Large intestine (tissue), 3 donors: ENCODE data around the gene DDX41. TPM values are rescaled to one million over a fixed set of nuclear protein-coding genes. Genes with fewer than 3 reads are reported as not detected.

Experiments
- DNase-seq, 2 donors: peaks; one replicate each; pipeline versions ENCODE4 v3.0.0 to v3.0.0-alpha.2; 2013
- H3K27ac ChIP-seq: one replicate; pipeline ENCODE4 v1.5.1; 2013; ENCODE audit warnings: low read length
- H3K27me3 ChIP-seq: 2 replicates; pipeline ENCODE4 v1.6.1; 2013; ENCODE audit warnings: low read length; ENCODE audit not compliant: control insufficient read depth, insufficient read depth
- H3K36me3 ChIP-seq: 2 replicates; pipeline ENCODE4 v1.6.1; 2013; ENCODE audit warnings: low read length; ENCODE audit not compliant: control insufficient read depth, insufficient read depth
- H3K4me1 ChIP-seq: one replicate; pipeline ENCODE4 v1.6.1; 2013; ENCODE audit warnings: low read length; ENCODE audit not compliant: control insufficient read depth, insufficient read depth
- H3K4me3 ChIP-seq: one replicate; pipeline ENCODE4 v1.5.1; 2013; ENCODE audit warnings: low read length
- H3K9me3 ChIP-seq: one replicate; pipeline ENCODE4 v1.6.1; 2013; ENCODE audit warnings: mild to moderate bottlenecking, low read depth, low read length, moderate library complexity; ENCODE audit not compliant: control insufficient read depth
- WGBS: methylation state at CpG from one replicate; pipeline ENCODE4 v1.1.5; 2013; ENCODE audit warnings: low lambda C conversion rate; ENCODE audit not compliant: insufficient coverage; 5-methylcytosine and 5-hydroxymethylcytosine counted together
- polyA plus RNA-seq: library from polyadenylated mRNA; unstranded; fragments of 120-200 nt; gene quantifications from one replicate; pipeline ENCODE4 v1.2.1, GENCODE V29; 2013

The DDX41 gene
- polyA plus RNA-seq, 1 donor = 94.2 TPM

DNA sequence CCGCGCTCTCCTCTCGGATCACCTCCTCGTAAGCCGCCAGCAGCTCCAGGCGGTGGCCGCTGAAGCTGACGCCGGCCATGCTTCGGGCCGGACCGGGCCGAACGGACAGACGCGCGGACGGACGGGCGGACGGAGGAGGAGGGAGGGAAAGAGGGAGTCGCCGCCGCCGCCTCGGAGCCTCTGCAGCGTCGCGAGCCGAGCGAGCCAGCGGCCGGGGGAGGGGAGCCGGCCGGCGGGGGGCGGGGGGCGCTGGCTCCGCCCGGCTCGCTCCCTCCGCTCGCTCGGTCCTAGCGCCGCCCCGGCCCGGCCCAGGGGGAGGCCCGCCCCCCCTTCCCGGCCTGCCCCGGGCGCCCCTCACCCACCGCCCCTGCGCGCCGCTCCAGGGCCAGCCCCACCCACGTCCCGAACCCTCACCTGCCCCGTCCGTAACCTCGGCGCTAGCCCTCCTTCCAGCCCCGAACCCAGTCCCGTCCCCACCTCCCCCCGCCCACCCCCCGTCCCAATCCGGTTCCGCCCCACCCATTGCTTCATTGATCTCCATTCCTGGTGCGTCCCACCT lies 43.2 kb downstream of the DDX41 start, which contains the start of gene DBN1:
Gene DBN1, minus strand, starts transcription at position 192 of the 559 bp plus-strand sequence. Its CDS starts 113 bp downstream, at position 79.
- peak within 1 kb of the TSS; percentile 29 for H3K27ac ChIP-seq

GRCh38 chr5:177472460-177473442 lies 44.0 kb downstream of the DDX41 start:
- Histone ChIP-seq H3K36me3 (peaks cover 9% of the 10 kb centered on the region), H3K4me3 (peak overlapping the region; percentile 62), H3K4me1 (peaks cover 9% of the 10 kb centered on the region), H3K27ac (peak overlapping the region; percentile 29), H3K27me3 (peaks cover 23% of the 10 kb centered on the region), H3K9me3 (no peaks in the 10 kb centered on the region)
- WGBS = no CpG with 5 or more reads among the region's 93 CpGs
- DNase-seq = peak in 1 of 2 donors; percentile 45

More for the DNA sequence above, 43.2 kb downstream of the DDX41 start, which contains the start of gene DBN1:
- peaks cover 9% of the 10 kb centered on the region for H3K4me1 ChIP-seq
- H3K9me3 ChIP-seq = no peaks in the 10 kb centered on the region
- DNase-seq = peak in 1 of 2 donors; percentile 43
- H3K4me3 ChIP-seq = peak within 1 kb of the TSS; percentile 62
- no CpG with 5 or more reads among the region's 69 CpGs for WGBS
- H3K36me3 ChIP-seq = peaks cover 4% of the 10 kb centered on the region
- peaks cover 23% of the 10 kb centered on the region for H3K27me3 ChIP-seq

- DNase-seq = no peak
- Histone ChIP-seq H3K4me1 (peaks cover 9% of the 10 kb centered on the region), H3K27me3 (peaks cover 23% of the 10 kb centered on the region), H3K36me3 (peaks cover 14% of the 10 kb centered on the region), H3K9me3 (peaks cover 2% of the 10 kb centered on the region), H3K4me3 (peak overlapping the region; percentile 62), H3K27ac (no peak overlapping the region)
- WGBS = no CpG with 5 or more reads among the region's 14 CpGs
Observed at GRCh38 chr5:177471610-177472356, 45.0 kb downstream of the DDX41 start.

GRCh38 chr5:177470759-177471536 lies 45.8 kb downstream of the DDX41 start:
- DNase-seq = no peak
- Histone ChIP-seq H3K9me3 (peaks cover 4% of the 10 kb centered on the region), H3K4me3 (no peak overlapping the region), H3K27ac (no peak overlapping the region), H3K36me3 (peaks cover 22% of the 10 kb centered on the region), H3K27me3 (peaks cover 23% of the 10 kb centered on the region), H3K4me1 (peaks cover 9% of the 10 kb centered on the region)
- WGBS = no CpG with 5 or more reads among the region's 10 CpGs

GRCh38 chr5:177469750-177470525 lies 46.8 kb downstream of the DDX41 start:
- Histone ChIP-seq H3K4me3 (no peak overlapping the region), H3K36me3 (peaks cover 27% of the 10 kb centered on the region), H3K4me1 (peaks cover 9% of the 10 kb centered on the region), H3K27ac (no peak overlapping the region), H3K9me3 (peaks cover 4% of the 10 kb centered on the region), H3K27me3 (peaks cover 23% of the 10 kb centered on the region)
- DNase-seq = no peak
- 86% methylated on average over 1 of the region's 8 CpGs for WGBS

DNA sequence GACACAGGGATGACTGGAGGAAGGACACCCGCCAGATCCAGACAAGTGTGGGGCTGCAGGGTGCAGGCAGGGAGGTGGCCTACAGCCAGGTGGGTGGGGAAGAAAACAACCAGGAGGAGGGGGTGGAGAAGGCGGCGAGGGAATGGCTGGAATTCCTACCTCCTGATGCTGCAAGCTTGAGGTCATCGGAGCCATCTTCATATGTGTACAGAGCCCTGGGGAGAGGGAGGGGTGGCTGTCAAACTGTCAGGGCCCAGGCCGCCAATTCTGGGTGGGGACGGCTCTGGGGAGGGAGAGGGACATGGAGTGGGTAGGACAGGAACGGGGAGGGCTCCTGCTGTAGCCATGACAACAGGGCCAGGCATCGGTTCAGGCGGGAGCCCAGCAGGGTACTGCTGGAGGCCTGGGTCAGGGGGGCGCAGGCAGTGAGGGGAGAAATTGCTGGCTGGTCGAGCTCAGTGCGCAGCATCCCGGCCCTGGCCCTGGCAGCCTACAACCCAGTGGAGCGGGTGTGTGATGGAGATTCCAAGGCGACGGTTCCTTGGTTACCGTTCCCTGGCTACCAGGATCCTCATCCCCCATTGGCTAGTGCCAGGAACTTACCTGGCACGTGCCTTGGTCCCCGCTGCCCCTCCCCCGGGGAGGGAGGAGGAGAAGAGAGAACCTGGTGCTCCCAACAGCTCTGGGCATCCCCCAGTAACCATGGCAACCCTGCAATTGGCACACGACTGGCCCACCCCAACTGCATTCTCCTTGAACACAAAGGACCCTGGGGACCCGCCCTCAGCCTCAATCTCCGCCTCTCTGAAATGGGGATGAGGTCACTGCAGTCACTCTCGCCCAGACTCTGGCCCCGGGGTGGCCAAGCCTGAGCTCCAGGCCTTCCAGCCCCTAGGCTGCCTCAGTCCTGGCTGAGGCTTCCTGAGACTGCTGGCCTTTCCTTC lies 47.8 kb downstream of the DDX41 start:
- Histone ChIP-seq H3K4me3 (no peak overlapping the region), H3K4me1 (peaks cover 9% of the 10 kb centered on the region), H3K27me3 (peaks cover 14% of the 10 kb centered on the region), H3K27ac (no peak overlapping the region), H3K36me3 (peaks cover 27% of the 10 kb centered on the region), H3K9me3 (peaks cover 4% of the 10 kb centered on the region)
- WGBS = no CpG with 5 or more reads among the region's 25 CpGs
- DNase-seq = no peak

GRCh38 chr5:177468329-177468684 lies 48.5 kb downstream of the DDX41 start:
- Histone ChIP-seq H3K4me1 (peaks cover 9% of the 10 kb centered on the region), H3K4me3 (no peak overlapping the region), H3K27me3 (peaks cover 13% of the 10 kb centered on the region), H3K27ac (no peak overlapping the region), H3K9me3 (peaks cover 4% of the 10 kb centered on the region), H3K36me3 (peaks cover 30% of the 10 kb centered on the region)
- no peak for DNase-seq
- WGBS = no CpG with 5 or more reads among the region's 2 CpGs

DNA sequence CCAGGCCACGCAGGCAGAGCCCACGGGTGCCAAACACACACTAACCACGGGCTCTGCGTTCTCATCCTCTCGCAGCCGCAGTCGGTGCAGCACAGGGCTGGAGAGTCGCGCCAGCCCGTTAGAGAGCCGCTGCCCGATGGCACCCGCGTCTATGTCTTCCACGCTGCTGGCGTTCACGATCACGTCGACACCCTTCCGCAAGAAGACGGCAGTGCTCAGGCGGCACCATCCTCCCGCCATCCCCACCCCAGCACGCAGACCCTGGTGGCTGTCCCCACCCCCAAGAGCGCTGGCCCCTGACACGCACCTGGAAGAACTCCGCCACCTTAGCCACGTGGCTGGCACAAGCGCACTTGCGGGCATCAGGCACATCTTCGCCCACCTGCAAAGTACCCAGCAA lies 49.3 kb downstream of the DDX41 start:
- Histone ChIP-seq H3K4me3 (no peak overlapping the region), H3K27me3 (peaks cover 11% of the 10 kb centered on the region), H3K36me3 (peaks cover 30% of the 10 kb centered on the region), H3K4me1 (peaks cover 7% of the 10 kb centered on the region), H3K9me3 (peaks cover 4% of the 10 kb centered on the region), H3K27ac (no peak overlapping the region)
- DNase-seq = no peak
- no CpG with 5 or more reads among the region's 31 CpGs for WGBS
